GM12864 (cell line): ENCODE measurements around the gene PLA2G4E.
A peak's percentile ranks its signal among the peaks of the same experiment; 100 is the strongest.

Source experiments
- DNase-seq: peaks from one replicate; pipeline ENCODE4 v3.0.0-alpha.2; 2011; ENCODE audit warnings: low read depth
- H3K4me3 ChIP-seq: 2 replicates; pipeline ENCODE4 v1.5.1; 2011; ENCODE audit warnings: mild to moderate bottlenecking, low read depth, low read length, control low read depth
- CTCF ChIP-seq: IDR thresholded peaks from 2 replicates; pipeline ENCODE4 v1.5.1; 2011; ENCODE audit warnings: low read depth, mild to moderate bottlenecking, moderate library complexity, low read length, control low read depth, inconsistent platforms; ENCODE audit errors: missing control alignments

PLA2G4E gene

GRCh38 chr15:42045211-42045615 is 24.4 kb upstream of the PLA2G4E start:
- no peak for TF ChIP-seq CTCF
- no peak for DNase-seq
- no peak overlapping the region for H3K4me3 ChIP-seq

DNA sequence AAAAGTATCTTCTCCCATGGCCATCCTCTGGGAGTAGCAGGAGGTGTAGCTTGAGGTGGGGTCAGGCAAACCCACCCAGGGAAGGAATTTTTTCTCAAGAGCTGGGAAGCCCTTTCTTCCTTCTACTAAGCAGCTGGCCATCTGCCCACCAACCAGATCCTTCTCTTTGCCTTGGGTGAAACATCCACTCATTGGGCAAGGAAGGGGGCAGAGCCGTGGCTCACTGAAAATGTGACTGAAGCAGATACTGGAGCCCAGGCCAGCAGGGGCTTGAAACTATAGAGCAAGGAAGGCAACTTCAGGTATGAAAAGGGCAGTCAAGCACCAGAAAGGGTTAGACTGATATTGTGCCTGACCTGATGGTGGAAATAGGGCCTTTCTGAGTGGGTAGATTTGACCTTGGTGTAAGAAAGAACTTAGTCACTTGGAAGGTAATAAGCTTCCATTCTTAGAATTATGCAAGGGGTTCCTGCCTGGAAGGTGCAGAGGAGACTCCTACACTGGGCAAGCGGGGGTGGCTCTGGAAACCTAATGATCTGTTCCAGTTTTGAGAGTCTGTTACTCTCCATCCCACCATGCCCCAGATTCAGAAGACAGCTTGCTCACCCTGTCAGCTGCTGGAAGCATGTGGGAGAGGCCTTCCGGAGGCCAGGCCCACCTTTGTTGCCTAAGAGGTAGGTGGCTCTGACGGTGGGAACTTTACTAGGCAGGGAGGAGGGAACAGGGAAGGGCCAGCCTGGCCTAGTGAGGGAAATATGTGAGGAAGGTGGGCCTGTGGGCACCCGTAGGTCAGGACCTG is 22.0 kb upstream of the PLA2G4E start:
- TF ChIP-seq CTCF = no peak
- no peak for DNase-seq
- no peak overlapping the region for H3K4me3 ChIP-seq

DNA sequence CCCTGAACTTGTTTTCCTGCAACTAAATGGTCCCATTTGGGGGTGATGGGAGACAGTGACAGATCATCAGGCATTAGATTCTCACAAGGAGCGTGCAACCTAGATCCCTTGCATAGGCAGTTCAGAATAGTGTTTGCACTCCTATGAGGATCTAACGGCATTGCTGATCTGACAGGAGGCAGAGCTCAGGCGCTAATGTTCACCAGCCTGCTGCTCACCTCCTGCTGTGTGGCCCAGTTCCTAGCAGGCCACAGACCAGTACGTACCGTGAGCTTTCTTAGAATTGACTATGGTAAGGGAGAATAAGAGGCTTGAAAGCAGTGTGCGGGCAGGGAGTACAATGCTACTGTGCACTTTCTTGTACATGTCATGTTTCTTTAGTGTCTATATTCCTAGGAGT is 17.6 kb upstream of the PLA2G4E start:
- no peak for TF ChIP-seq CTCF
- DNase-seq = no peak
- no peak overlapping the region for H3K4me3 ChIP-seq

DNA sequence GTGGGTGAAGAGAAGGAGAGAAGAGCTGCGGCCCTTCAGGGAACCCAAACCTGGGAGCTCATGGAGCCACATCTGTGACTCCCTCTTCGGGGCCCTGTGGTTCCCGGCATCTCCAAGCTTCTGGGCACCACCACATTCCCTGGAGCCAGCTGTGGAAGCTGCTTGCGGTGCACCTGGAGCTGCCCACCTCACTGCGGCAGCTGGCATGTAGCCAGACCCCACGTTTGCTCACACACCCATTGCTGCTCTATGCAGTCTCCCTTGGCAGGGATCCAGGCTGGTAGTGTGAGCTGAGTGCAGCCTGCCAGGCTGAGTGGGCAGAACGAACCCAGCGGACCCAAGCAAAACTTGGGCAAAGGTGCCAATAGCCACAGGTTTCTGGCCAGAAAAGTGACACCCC is 16.8 kb upstream of the PLA2G4E start:
- no peak for DNase-seq
- H3K4me3 ChIP-seq = no peak overlapping the region
- no peak for TF ChIP-seq CTCF

DNA sequence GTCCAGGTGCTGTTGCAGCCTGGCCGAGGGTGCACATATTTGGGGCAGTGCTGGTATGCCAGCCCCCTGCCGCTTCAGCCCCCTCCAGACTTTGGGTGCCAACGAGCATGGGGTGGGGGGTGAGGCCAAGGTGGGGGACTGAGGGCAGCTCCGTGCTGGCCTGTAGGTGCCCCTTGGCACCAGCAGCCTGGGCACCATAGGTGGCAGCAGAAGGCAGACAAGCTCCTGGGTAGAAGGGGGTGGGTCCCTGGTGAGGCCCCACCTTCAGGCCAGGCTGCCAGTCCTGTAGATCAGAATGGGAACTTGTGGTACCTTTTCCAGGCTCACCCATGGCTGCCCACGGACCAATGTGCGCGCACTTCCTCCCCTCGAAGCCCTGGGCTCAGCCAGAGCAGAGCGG is 16.1 kb upstream of the PLA2G4E start:
- DNase-seq = no peak
- TF ChIP-seq CTCF = no peak
- H3K4me3 ChIP-seq = no peak overlapping the region

- DNase-seq = no peak
- no peak for TF ChIP-seq CTCF
- H3K4me3 ChIP-seq = no peak overlapping the region
Measured at GRCh38 chr15:42036112-42036905, 15.5 kb upstream of the PLA2G4E start.

DNA sequence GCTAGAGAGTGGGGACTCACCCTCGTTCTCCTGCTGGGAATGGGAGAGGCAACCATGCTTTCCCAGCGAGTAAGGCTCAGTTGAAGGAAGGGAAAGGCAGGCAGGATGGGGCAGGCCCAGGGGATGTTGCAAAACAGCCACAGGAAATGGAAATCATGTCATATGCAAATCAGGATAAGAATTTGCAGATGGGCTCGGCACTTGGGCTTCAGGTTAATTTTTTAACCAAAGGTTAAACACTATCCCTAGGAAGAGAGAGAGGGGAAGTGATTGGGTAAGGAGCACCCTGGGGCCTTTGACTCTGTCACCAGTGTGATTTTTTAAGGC is 14.6 kb upstream of the PLA2G4E start:
- peak; percentile 21 for DNase-seq
- H3K4me3 ChIP-seq = peak overlapping the region; percentile 31; the same call in 1 of the 2 replicates
- no peak for TF ChIP-seq CTCF
